ENCODE results near the gene TFF3. TPM values are rescaled to one million over a fixed set of nuclear protein-coding genes. Genes with fewer than 3 reads are reported as not detected.

TFF3 gene
- total and polyA plus RNA-seq, 2 donors = 5.1 to 13.6 TPM

DNA sequence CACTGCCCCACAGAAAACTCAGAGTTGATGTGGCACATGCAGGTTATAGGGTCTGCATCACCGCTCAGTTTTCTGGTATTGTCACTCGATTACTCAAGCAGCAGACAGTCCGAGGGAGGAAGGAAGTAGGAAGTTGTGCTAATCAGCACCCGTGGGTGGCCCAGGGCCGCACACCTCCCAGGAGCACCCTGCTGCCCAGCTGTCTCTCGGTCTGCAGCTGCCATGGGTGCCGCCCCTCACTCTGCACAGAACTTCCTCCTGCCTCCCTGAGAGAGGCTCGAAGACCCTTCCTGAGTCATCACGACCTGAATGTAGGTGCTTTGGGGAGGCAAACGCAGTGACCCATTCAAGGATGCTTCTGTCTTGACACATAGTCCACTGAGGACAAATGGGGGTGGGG lies 4.2 kb upstream of the TFF3 start:
- Histone ChIP-seq H3K36me3 (ENCODE audit: control insufficient read depth in 2 of 2, insufficient read depth in 2 of 2, low read length in 1 of 2) (no peaks in the 10 kb centered on the region), H3K9me3 (ENCODE audit: control insufficient read depth in 2 of 2, insufficient read depth in 1 of 2, low read length in 1 of 2) (peaks cover 0 to 4% of the 10 kb centered on the region in 2 donors), H3K27ac (ENCODE audit: low read depth in 1 of 2, low read length in 1 of 2) (no peak overlapping the region), H3K27me3 (ENCODE audit: control insufficient read depth in 2 of 2, insufficient read depth in 1 of 2, low read length in 1 of 2) (no peaks in the 10 kb centered on the region), H3K4me3 (ENCODE audit: low read length in 2 of 2) (no peak overlapping the region), H3K4me1 (ENCODE audit: control insufficient read depth in 2 of 2, insufficient read depth in 2 of 2, low read length in 2 of 2) (peaks cover 7 to 15% of the 10 kb centered on the region in 2 donors)
- peak in 1 of 9 donors; percentile 42 for DNase-seq (ENCODE audit: low read depth in 6 of 9, low spot score in 9 of 9)
- 14% methylated on average over 10 of the region's 10 CpGs for WGBS

- Histone ChIP-seq H3K27ac (ENCODE audit: low read depth in 1 of 2, low read length in 1 of 2) (no peak overlapping the region), H3K27me3 (ENCODE audit: control insufficient read depth in 2 of 2, insufficient read depth in 1 of 2, low read length in 1 of 2) (no peaks in the 10 kb centered on the region), H3K4me3 (ENCODE audit: low read length in 2 of 2) (no peak overlapping the region), H3K36me3 (ENCODE audit: control insufficient read depth in 2 of 2, insufficient read depth in 2 of 2, low read length in 1 of 2) (no peaks in the 10 kb centered on the region), H3K4me1 (ENCODE audit: control insufficient read depth in 2 of 2, insufficient read depth in 2 of 2, low read length in 2 of 2) (peaks cover 7 to 25% of the 10 kb centered on the region in 2 donors), H3K9me3 (ENCODE audit: control insufficient read depth in 2 of 2, insufficient read depth in 1 of 2, low read length in 1 of 2) (peaks cover 0 to 4% of the 10 kb centered on the region in 2 donors)
- WGBS = 95% methylated on average over 20 of the region's 20 CpGs
- no peak for DNase-seq (ENCODE audit: low read depth in 6 of 9, low spot score in 9 of 9)
Observed at GRCh38 chr21:42317826-42318746, 2.9 kb upstream of the TFF3 start.

DNA sequence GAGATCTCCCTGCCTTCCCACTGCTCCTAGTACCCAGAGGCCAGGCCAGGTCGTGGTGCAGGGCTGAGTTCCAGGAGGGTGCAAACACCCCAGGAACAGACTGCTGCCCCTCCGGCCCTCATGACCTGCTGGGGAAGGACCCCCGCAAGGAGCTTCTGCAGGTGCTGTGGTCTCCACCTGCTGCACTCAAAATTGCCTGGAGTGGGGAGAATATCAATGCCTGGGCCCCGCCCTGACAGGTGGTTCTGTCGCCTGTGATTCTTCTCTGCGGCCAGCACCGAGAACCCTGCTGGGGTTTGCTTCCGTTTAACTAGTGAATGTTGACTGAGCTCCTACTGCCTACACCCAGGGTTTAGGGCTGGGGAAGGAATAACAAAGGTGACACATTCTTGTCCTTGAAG lies 2.1 kb upstream of the TFF3 start:
- Histone ChIP-seq H3K27me3 (ENCODE audit: control insufficient read depth in 2 of 2, insufficient read depth in 1 of 2, low read length in 1 of 2) (no peaks in the 10 kb centered on the region), H3K4me1 (ENCODE audit: control insufficient read depth in 2 of 2, insufficient read depth in 2 of 2, low read length in 2 of 2) (peaks cover 7 to 30% of the 10 kb centered on the region in 2 donors), H3K4me3 (ENCODE audit: low read length in 2 of 2) (no peak overlapping the region), H3K36me3 (ENCODE audit: control insufficient read depth in 2 of 2, insufficient read depth in 2 of 2, low read length in 1 of 2) (no peaks in the 10 kb centered on the region), H3K9me3 (ENCODE audit: control insufficient read depth in 2 of 2, insufficient read depth in 1 of 2, low read length in 1 of 2) (peaks cover 0 to 4% of the 10 kb centered on the region in 2 donors), H3K27ac (ENCODE audit: low read depth in 1 of 2, low read length in 1 of 2) (no peak overlapping the region)
- 97% methylated on average over 8 of the region's 8 CpGs for WGBS
- no peak for DNase-seq (ENCODE audit: low read depth in 6 of 9, low spot score in 9 of 9)

- no peaks in the 10 kb centered on the region for H3K27me3 ChIP-seq (ENCODE audit: control insufficient read depth in 2 of 2, insufficient read depth in 1 of 2, low read length in 1 of 2)
- H3K4me1 ChIP-seq (ENCODE audit: control insufficient read depth in 2 of 2, insufficient read depth in 2 of 2, low read length in 2 of 2) = peaks cover 7 to 30% of the 10 kb centered on the region in 2 donors
- H3K36me3 ChIP-seq (ENCODE audit: control insufficient read depth in 2 of 2, insufficient read depth in 2 of 2, low read length in 1 of 2) = no peaks in the 10 kb centered on the region
- no peak overlapping the region for H3K4me3 ChIP-seq (ENCODE audit: low read length in 2 of 2)
- WGBS = 96% methylated on average over 16 of the region's 16 CpGs
- DNase-seq (ENCODE audit: low read depth in 6 of 9, low spot score in 9 of 9) = no peak
- peaks cover 0 to 4% of the 10 kb centered on the region in 2 donors for H3K9me3 ChIP-seq (ENCODE audit: control insufficient read depth in 2 of 2, insufficient read depth in 1 of 2, low read length in 1 of 2)
- H3K27ac ChIP-seq (ENCODE audit: low read depth in 1 of 2, low read length in 1 of 2) = no peak overlapping the region
Observed at GRCh38 chr21:42316891-42317290, 1.7 kb upstream of the TFF3 start.

- 96% methylated on average over 6 of the region's 6 CpGs for WGBS
- H3K4me1 ChIP-seq (ENCODE audit: control insufficient read depth in 2 of 2, insufficient read depth in 2 of 2, low read length in 2 of 2) = peaks cover 5 to 32% of the 10 kb centered on the region in 2 donors
- no peak overlapping the region for H3K4me3 ChIP-seq (ENCODE audit: low read length in 2 of 2)
- H3K27me3 ChIP-seq (ENCODE audit: control insufficient read depth in 2 of 2, insufficient read depth in 1 of 2, low read length in 1 of 2) = no peaks in the 10 kb centered on the region
- no peak for DNase-seq (ENCODE audit: low read depth in 6 of 9, low spot score in 9 of 9)
- H3K9me3 ChIP-seq (ENCODE audit: control insufficient read depth in 2 of 2, insufficient read depth in 1 of 2, low read length in 1 of 2) = peaks cover 0 to 4% of the 10 kb centered on the region in 2 donors
- no peaks in the 10 kb centered on the region for H3K36me3 ChIP-seq (ENCODE audit: control insufficient read depth in 2 of 2, insufficient read depth in 2 of 2, low read length in 1 of 2)
- H3K27ac ChIP-seq (ENCODE audit: low read depth in 1 of 2, low read length in 1 of 2) = no peak overlapping the region
Observed at GRCh38 chr21:42314616-42315295, 453 bp downstream of the TFF3 start.

- DNase-seq (ENCODE audit: low read depth in 6 of 9, low spot score in 9 of 9) = peak in 1 of 9 donors; percentile 53
- H3K9me3 ChIP-seq (ENCODE audit: control insufficient read depth in 2 of 2, insufficient read depth in 1 of 2, low read length in 1 of 2) = peaks cover 0 to 4% of the 10 kb centered on the region in 2 donors
- no peaks in the 10 kb centered on the region for H3K36me3 ChIP-seq (ENCODE audit: control insufficient read depth in 2 of 2, insufficient read depth in 2 of 2, low read length in 1 of 2)
- no peak overlapping the region for H3K27ac ChIP-seq (ENCODE audit: low read depth in 1 of 2, low read length in 1 of 2)
- H3K27me3 ChIP-seq (ENCODE audit: control insufficient read depth in 2 of 2, insufficient read depth in 1 of 2, low read length in 1 of 2) = no peaks in the 10 kb centered on the region
- H3K4me1 ChIP-seq (ENCODE audit: control insufficient read depth in 2 of 2, insufficient read depth in 2 of 2, low read length in 2 of 2) = peaks cover 0 to 34% of the 10 kb centered on the region in 2 donors
- WGBS = 85% methylated on average over 13 of the region's 13 CpGs
- no peak overlapping the region for H3K4me3 ChIP-seq (ENCODE audit: low read length in 2 of 2)
Observed at GRCh38 chr21:42313501-42313969, 1.7 kb downstream of the TFF3 start.

DNA sequence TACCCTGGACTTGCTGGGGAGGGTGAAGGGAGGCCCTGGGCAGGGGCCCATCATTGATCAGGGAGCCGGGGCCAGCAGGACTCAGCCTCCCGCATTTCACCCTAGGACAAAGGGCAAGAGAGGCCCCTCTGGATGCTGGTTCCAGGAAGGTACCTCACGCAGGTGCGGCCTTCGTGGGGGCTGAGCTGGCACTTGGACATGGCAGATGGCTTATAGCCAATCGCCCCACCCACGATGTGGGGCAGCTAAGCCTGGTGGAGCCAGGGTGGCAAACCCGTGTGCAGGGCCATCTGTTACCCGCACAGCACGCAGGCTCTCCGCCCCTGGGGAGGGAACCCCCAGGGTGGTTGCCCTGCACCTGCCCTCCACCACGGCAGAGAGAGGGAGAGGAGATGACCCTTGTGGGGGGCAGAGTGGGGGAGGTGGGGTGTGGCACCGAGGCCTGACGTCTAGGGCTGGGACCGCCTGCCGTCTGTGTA lies 2.5 kb downstream of the TFF3 start:
- Histone ChIP-seq H3K36me3 (ENCODE audit: control insufficient read depth in 2 of 2, insufficient read depth in 2 of 2, low read length in 1 of 2) (no peaks in the 10 kb centered on the region), H3K27me3 (ENCODE audit: control insufficient read depth in 2 of 2, insufficient read depth in 1 of 2, low read length in 1 of 2) (no peaks in the 10 kb centered on the region), H3K4me1 (ENCODE audit: control insufficient read depth in 2 of 2, insufficient read depth in 2 of 2, low read length in 2 of 2) (peaks cover 0 to 43% of the 10 kb centered on the region in 2 donors), H3K4me3 (ENCODE audit: low read length in 2 of 2) (no peak overlapping the region), H3K27ac (ENCODE audit: low read depth in 1 of 2, low read length in 1 of 2) (no peak overlapping the region), H3K9me3 (ENCODE audit: control insufficient read depth in 2 of 2, insufficient read depth in 1 of 2, low read length in 1 of 2) (peaks cover 0 to 4% of the 10 kb centered on the region in 2 donors)
- 91% methylated on average over 16 of the region's 16 CpGs for WGBS
- DNase-seq (ENCODE audit: low read depth in 6 of 9, low spot score in 9 of 9) = no peak

GRCh38 chr21:42311816-42312625 lies 3.2 kb downstream of the TFF3 start:
- peaks cover 0 to 2% of the 10 kb centered on the region in 2 donors for H3K27me3 ChIP-seq (ENCODE audit: control insufficient read depth in 2 of 2, insufficient read depth in 1 of 2, low read length in 1 of 2)
- WGBS = 96% methylated on average over 21 of the region's 21 CpGs
- H3K4me1 ChIP-seq (ENCODE audit: control insufficient read depth in 2 of 2, insufficient read depth in 2 of 2, low read length in 2 of 2) = peaks cover 3 to 48% of the 10 kb centered on the region in 2 donors
- no peak overlapping the region for H3K27ac ChIP-seq (ENCODE audit: low read depth in 1 of 2, low read length in 1 of 2)
- peaks cover 0 to 4% of the 10 kb centered on the region in 2 donors for H3K9me3 ChIP-seq (ENCODE audit: control insufficient read depth in 2 of 2, insufficient read depth in 1 of 2, low read length in 1 of 2)
- DNase-seq (ENCODE audit: low read depth in 6 of 9, low spot score in 9 of 9) = no peak
- H3K4me3 ChIP-seq (ENCODE audit: low read length in 2 of 2) = no peak overlapping the region
- no peaks in the 10 kb centered on the region for H3K36me3 ChIP-seq (ENCODE audit: control insufficient read depth in 2 of 2, insufficient read depth in 2 of 2, low read length in 1 of 2)

All from thymus (tissue), 11 donors.